Coronary artery (tissue), 2 donors: Measurements from ENCODE around the gene TCEA2.

Experiments used
- DNase-seq: peaks from one replicate; pipeline ENCODE4 v3.0.0-alpha.2; 2017; ENCODE audit warnings: low spot score
- H3K27ac ChIP-seq, 2 donors: fragments of 200-600 bp; sonication (generic); one replicate each; pipeline ENCODE4 v1.5.1; 2016 to 2019
- H3K4me3 ChIP-seq: fragments of 200-600 bp; sonication (generic); 2 replicates; pipeline ENCODE4 v1.5.1; 2016; ENCODE audit warnings: mild to moderate bottlenecking, moderate library complexity
- TF ChIP-seq, protein P1 (sequence below): fragments of 200-600 bp; sonication (generic); IDR thresholded peaks from one replicate; pipeline ENCODE4 v1.5.1; 2019; ENCODE audit warnings: antibody characterized with exemption

Gene TCEA2

DNA sequence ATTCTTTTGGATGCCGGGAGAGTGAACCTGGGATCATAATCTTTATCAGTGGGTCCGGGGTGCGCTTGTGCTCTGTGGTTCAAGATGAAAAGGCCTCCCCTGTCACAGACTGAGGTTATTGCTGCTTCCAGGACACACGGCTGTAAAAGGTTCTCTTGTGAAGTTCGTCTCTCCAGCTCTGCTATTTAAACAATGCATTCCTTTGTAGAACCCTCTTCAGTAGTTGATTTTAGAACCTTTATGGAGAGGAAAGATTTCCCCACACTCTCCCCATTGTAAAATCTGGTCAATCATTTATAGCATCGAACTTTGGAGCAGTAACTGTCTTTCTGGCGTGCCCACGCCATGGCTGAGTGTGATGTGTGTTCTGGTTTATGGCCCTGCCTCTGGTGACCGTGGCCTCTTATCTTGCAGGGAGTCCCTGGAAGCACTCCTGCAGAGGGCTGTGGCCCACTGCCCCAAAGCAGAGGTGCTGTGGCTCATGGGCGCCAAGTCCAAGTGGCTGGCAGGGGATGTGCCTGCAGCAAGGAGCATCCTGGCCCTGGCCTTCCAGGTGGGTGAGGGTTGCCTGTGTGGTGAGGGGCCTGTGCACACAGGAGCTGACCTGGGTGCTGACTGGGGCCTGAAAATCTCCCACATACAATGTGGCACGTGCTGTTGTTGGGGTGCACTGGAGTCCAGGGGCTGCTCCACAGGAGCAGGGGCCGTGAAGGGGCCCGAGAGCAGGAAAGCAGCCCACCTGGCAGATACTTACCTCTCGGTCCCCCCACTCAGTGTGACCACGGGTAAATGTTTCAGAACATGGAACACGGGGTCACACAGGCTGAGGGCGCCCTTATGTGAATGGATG is 38.6 kb upstream of the TCEA2 start:
- no peak for DNase-seq
- no peak overlapping the region for H3K4me3 ChIP-seq

DNA sequence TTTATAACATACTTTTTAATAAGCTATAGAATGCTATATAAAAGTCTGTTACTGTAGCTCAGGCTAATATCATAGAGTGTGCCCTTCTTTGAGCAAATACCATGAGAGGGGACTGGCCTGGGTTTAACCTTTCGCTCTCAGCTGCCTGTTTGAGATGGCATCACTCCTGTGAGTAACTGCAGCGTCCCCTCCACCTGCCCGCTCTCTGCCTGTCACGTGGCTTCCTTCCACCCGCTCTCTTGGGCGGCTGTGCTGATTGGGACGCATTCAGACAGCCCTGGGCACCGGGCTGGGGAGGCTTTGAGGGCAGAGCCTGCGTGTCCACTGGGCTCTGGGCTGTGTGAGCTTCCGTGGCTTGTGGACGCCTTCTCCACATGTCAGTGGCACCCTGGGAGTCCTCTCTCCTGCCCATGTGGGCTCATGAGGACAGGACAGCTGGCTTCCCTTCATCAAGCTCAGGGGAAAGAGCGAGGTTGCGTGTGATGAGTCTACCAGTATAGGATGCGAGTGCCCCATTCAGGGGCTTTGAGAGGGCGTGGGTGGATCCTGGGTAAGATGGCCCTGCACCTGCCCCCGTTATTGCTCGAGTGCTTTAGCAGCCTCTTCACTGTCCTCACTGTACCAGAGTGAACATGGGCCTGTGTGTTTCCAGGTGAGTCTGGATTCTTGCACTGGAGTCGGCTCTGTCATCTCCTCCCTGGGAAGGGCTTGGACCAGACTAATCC is 37.7 kb upstream of the TCEA2 start:
- TF ChIP-seq, protein P1, sequence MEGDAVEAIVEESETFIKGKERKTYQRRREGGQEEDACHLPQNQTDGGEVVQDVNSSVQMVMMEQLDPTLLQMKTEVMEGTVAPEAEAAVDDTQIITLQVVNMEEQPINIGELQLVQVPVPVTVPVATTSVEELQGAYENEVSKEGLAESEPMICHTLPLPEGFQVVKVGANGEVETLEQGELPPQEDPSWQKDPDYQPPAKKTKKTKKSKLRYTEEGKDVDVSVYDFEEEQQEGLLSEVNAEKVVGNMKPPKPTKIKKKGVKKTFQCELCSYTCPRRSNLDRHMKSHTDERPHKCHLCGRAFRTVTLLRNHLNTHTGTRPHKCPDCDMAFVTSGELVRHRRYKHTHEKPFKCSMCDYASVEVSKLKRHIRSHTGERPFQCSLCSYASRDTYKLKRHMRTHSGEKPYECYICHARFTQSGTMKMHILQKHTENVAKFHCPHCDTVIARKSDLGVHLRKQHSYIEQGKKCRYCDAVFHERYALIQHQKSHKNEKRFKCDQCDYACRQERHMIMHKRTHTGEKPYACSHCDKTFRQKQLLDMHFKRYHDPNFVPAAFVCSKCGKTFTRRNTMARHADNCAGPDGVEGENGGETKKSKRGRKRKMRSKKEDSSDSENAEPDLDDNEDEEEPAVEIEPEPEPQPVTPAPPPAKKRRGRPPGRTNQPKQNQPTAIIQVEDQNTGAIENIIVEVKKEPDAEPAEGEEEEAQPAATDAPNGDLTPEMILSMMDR, result no peak
- no peak for DNase-seq
- no peak overlapping the region for H3K4me3 ChIP-seq
- no peak overlapping the region for H3K27ac ChIP-seq

More for the DNA sequence above, 38.6 kb upstream of the TCEA2 start:
- H3K27ac ChIP-seq, result no peak overlapping the region
- TF ChIP-seq, protein P1, result no peak

DNA sequence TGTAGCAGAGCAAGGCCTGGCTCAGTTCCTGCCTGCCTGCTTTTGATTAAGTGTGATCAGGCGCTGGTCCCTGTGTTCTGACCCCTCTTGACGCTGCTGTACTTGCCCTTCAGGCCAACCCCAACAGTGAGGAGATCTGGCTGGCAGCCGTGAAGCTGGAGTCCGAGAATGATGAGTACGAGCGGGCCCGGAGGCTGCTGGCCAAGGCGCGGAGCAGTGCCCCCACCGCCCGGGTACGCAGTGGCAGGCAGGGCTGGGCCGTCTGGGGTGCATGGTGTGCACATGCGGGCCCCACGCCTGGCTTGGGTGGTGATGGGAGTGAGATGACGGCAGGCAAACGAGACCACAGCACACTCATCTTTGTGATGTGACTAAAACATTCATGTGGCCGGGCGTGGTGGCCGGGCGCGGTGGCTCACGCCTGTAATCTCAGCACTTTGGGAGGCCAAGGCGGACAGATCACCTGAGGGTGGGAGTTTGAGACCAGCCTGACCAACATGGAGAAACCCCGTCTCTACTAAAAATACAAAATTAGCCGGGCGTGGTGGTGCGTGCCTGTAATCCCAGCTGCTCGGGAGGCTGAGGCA is 37.1 kb upstream of the TCEA2 start:
- Histone ChIP-seq H3K27ac (no peak overlapping the region), H3K4me3 (no peak overlapping the region)
- DNase-seq, result no peak
- TF ChIP-seq, protein P1, result no peak

DNA sequence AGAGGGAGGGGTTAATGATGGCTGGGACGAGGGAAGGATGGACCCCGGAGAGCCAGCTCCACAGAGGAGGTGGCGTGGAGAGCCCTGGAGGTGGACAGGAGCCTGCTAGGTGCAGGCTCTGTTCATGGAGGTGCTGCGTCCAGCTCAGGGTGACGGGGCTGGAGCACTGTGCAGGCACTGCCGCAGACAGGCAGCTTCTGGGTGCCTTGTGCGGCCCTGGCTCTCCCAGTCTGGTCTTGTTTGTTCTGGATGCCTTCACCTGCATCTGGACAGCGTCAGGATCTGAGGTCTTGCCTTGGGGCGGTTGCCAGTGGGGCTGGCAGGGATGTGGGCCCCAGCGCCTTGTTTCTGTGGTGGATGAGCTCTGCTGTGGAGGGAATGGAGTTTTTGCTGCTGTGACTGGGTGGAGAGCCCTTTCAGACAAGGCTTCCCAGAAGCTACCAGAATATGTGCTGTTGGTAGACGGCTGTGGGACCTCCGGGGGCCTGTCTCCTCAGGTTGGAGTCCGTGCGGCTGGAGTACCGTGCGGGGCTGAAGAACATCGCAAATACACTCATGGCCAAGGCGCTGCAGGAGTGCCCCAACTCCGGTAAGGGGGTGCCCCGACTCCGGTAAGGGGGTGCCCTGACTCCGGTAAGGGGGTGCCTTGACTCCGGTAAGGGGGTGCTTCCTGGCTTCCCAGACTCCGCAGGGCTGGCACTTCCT is 34.9 kb upstream of the TCEA2 start:
- Histone ChIP-seq H3K27ac (no peak overlapping the region), H3K4me3 (no peak overlapping the region)
- DNase-seq, result no peak
- TF ChIP-seq, protein P1, result no peak

DNA sequence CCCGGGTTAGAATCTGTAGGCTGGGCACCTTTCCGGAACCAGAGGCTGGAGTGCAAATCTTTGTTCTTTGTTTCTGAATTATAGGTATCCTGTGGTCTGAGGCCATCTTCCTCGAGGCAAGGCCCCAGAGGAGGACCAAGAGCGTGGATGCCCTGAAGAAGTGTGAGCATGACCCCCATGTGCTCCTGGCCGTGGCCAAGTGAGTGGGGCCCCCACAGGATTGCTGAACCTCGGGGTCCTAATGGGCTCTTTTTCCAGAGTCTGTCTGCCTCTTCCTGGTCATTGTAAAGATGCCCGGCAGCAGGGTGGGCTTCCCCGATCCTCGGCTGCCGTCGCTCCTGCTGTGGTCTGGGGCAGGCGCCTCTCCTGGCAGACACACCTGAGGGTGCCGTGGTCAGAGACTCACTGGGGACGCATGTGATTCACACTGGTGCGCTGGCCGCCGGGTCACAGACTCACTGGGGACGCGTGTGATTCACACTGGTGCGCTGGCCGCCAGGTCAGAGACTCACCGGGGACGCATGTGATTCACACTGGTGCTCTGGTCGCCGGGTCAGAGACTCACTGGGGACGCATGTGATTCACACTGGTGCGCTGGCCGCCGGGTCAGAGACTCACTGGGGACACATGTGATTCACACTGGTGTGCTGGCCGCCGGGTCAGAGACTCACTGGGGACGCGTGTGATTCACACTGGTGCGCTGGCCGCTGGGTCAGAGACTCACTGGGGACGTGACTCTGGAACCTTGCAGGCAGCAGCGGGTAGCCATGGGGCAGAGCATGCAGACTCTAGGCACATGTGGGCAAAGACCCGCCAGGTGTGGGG is 33.5 kb upstream of the TCEA2 start:
- H3K27ac ChIP-seq, result no peak overlapping the region
- no peak overlapping the region for H3K4me3 ChIP-seq
- DNase-seq, result no peak
- TF ChIP-seq, protein P1, result no peak
